T-helper 1 cell treated with Interleukin-12 subunit alpha and Interleukin-12 subunit beta and Interleukin-4 antibody, amounts not matched to agents 30 ng/mL and 1 ng/mL, for 36 hours (primary cell): ENCODE measurements around the gene GLTPD2. TPM values are rescaled to one million over a fixed set of nuclear protein-coding genes. Genes with fewer than 3 reads are reported as not detected.

Experiments
- intact Hi-C: fragments of 100-400 bp; cut with micrococcal nuclease; formaldehyde crosslinking; loops from one replicate; pipeline ENCODE4 v1.15.1; 2024
- total RNA-seq: library from RNA; stranded (reverse); gene quantifications from 2 replicates; pipeline ENCODE4 v1.2.3, GENCODE V29; 2022

The GLTPD2 gene
- not detected in 2 replicates for total RNA-seq

DNA sequence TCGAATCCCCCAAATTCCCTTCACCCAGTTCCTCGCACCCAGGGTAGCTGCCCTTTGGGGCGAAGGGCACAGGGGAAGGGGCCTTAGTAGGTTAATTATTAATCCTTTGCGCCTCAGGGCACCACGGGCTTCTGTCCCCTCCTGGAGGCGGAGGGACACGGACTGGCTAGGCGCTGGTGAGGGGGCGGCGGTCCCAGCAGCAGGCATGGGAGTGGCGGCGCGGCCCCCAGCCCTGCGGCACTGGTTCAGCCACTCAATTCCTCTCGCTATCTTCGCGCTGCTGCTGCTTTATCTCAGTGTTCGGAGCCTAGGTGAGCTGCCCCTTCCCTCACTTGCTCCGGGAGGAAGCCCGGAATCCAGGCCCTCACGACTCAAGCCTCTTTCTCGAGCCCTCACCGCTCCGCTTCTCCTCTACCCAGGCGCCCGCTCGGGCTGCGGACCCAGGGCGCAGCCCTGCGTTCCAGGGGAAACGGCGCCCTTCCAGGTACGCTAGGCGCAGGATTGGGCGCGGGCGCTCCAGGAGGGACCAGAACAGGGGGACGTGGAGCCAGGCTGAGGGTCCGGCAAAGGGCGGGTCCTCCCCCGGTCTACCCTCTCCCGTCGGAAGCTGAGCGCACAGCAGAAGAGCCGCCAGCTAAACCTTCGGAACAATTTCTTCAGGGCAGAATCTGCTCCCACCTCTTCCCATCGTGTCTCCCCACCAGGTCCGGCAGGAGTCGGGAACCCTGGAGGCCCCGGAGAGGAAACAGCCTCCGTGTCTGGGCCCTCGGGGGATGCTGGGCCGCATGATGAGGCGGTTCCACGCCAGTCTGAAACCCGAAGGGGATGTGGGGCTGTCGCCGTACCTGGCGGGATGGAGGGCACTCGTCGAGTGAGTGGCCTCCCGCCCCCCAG, at the start of gene GLTPD2:
Gene GLTPD2 (plus strand): TSS at position 158 of the 894 bp plus-strand sequence. CDS start 48 bp downstream, at position 206.
- intact Hi-C loops: loop anchor here (5.0 kb wide), 1 partner anchor 152 kb away; no protein-coding TSS in a partner anchor

DNA sequence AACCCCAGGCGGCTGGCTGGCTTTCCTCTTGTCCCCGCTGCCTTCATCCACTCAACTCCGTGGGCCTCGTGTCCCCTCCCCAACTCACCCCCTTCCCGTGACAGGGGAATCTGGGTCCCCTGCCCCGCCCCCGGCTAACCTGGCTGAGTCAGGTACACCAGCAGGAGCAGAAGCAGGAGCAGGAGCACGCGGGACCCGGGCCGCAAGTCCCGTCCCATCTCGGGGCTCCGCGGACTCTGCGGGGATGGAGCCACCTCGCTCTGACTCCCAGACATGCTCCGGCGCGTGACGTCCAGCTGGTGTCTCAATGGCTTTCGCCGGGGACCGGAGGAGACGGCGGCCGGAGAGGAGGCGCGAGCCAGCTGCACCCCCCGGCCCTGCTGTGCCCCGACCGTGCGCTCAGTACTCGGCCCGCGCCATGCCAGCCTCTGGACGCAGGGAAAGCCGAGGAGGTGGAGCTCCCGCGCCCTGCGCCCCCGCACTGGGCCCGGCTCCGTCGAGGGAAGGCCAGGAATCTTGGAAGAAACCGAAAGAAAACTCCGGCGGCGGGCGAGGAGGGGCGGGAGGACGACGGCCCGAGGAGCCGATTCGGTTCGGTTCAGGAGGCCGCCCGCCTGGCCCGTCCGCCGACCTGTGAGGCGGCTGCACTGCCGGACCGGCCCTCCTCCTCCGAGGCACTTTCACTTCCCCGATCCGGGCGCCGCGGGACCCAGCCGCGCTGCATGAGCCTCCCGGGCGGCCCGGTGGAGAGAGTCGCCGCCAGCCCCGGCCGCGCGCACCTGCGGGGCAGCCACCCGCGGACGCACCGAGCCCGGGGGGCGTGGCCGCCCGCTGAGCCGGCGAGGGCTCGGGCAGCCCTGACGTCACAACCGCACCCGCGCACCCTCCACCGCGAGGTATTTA, 49.4 kb upstream of the GLTPD2 start, which contains the start of the genes CXCL16 and ZMYND15:
Gene CXCL16 (minus strand): TSS at position 807 of the 903 bp plus-strand sequence. CDS start 589 bp downstream, at position 218.
Gene ZMYND15 (plus strand): TSS at position 712 of the 903 bp plus-strand sequence. CDS start 716 bp downstream, outside the sequence.
- intact Hi-C loops: loop anchor here (1.0 to 10.0 kb wide), 4 partner anchors 8 to 475 kb away; partner anchors contain the start of genes ANKFY1, MED11 and VMO1

DNA sequence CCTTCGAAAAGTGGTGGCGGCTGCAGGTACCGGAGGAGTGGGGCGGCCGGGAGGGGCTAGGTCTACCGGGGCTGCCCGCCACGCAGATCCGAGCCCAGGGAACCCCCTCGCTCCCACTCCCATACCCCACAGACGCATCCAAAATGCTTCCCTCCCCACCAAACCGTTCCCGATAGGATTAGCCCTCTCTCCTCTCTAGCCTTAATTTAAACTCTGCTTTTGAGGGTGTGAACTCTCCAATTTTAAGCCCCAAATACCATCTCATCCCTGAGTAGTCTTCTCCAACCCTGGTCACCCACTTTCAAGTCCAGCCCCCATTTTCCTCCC, 48.8 kb upstream of the GLTPD2 start:
- intact Hi-C loops: loop anchor here (1.0 kb wide), 1 partner anchor 8 kb away; no protein-coding TSS in a partner anchor

DNA sequence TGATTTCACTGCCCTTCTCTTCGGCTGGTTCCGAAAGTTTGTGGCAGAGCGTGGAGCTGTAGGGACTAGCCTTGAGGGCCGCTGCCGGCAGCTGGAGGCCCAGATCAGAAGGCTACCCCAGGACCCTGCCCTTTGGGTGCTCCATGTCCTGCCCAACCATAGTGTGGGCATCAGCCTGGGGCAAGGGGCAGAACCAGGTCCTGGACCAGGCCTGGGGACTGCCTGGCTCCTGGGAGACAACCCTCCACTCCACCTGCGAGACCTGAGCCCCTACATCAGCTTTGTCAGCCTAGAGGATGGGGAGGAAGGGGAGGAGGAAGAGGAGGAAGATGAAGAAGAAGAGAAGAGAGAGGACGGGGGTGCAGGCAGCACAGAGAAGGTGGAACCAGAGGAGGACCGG, 48.2 kb upstream of the GLTPD2 start:
- intact Hi-C loops: loop anchor here (1.0 kb wide), 1 partner anchor 8 kb away; no protein-coding TSS in a partner anchor

DNA sequence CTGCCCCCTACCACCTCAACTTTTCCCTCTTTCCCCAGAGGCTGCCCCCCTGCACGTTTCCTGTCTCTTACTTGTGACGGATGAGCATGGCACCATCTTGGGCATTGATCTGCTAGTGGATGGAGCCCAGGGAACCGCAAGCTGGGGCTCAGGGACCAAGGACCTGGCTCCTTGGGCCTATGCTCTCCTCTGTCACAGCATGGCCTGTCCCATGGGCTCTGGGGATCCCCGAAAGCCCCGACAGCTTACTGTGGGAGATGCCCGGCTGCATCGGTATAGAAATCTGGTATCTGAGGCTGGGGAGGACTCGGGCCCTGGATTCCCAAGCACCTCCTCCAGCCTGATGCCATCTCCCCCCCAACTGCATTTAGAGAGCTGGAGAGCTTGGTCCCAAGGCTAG, 47.2 kb upstream of the GLTPD2 start:
- intact Hi-C loops: no loop called here

DNA sequence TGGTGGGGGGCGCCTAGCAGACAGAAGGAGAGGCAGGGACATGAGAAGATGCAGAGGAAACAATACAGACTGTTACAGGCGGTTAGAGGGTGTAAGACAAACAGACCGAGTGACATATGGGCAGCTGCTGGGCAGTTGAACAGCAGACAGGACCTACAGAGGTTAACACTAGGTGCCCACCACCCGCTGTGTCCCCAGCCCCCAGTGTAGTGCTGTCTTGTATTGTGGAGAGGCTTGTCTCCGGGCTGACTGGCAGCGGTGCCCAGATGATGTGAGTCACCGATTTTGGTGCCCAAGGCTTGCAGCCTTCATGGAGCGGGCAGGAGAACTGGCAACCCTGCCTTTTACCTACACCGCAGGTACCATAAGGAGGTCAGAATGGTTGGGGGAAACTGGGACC, 46.6 kb upstream of the GLTPD2 start:
- intact Hi-C loops: no loop called here

DNA sequence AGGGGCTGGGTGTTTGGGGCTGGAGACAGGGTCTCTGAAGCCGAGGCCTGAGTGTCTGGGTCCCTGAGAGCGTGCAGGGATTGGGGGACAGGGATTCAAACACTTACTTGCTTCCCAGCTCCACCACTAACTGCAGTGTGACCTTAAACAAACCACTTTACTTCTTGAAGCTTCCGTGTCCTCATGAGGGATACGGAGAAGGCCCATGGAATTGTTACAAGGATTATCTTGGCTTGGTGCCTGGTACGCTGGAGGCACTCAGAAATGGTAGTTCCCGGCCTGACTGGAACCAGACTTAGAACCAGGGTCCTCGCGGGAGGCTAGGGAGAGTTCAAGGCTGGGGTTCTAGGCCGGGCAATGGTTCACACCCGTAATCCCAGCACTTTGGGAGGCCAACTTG, 46.1 kb upstream of the GLTPD2 start:
- intact Hi-C loops: no loop called here

DNA sequence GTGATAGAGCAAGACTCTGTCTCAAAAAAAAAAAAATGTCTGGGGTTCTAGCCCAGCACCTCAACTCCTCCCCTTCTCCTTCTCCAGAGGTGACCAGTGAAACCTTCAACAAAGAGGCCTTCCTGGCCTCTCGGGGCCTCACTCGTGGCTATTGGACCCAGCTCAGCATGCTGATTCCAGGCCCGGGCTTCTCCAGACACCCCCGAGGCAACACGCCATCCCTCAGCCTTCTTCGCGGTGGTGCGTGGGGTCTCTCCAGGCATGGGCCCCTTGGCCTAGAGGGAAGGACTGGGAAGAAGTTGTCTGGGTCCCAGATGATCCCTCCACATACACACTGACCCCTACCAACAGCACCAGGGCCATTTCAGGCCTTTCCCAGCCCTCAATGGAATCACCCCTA, 45.5 kb upstream of the GLTPD2 start:
- intact Hi-C loops: no loop called here

DNA sequence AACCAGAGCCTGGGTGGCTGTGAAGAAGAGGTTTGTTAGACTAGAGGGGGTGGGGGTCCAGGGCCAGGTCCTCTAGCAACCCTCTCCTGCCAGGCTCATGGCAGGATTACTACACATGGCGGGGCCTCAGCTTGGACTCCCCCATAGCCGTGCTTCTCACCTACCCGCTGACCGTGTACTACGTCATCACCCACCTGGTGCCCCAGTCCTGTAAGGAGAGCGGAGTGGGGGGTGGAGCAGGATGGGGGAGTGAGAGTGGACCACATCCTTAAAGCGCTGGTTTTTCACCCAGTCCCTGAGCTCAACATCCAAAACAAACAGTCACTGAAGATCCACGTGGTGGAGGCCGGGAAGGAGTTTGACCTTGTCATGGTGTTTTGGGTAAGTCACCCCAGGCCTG, 44.9 kb upstream of the GLTPD2 start:
- intact Hi-C loops: no loop called here

DNA sequence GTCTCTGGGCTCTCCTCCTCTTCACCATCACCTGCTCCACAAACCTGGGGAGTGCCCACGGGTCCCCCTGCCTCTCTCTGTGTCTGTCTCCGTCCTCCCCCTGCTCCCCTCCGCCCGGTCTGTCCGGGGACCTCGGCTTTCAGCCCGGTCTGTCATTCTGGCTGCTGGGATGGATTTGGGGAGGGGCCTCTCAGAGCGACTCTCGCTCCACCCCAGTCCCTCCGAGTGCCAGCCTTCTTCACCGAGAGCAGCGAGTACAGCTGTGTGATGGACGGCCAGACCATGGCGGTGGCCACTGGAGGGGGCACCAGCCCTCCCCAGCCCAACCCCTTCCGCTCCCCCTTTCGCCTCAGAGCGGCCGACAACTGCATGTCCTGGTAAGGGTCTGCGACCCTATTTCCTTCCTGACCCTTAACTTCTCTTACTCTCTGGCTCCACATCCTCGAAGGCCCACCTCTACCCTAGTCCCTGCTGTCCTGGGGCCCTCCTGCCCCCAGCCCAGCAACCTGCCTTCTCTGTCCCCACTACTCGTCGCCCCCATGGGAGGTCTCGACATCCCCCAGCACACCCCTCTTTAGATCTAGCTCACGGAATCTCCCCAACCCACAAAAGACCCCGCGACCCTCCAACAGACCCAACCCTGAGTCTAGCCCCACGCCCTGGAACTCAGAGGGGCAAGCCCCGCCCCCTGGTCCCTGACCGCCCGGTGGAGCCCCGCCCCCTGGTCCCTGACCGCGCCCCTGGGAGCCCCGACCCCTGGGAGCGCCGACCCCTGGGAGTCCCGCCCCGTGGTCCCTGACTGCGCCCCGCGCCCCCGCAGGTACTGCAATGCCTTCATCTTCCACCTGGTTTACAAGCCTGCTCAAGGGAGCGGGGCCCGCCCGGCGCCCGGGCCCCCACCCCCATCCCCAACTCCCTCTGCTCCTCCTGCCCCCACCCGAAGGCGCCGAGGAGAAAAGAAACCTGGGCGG, 43.5 kb upstream of the GLTPD2 start:
- intact Hi-C loops: no loop called here

DNA sequence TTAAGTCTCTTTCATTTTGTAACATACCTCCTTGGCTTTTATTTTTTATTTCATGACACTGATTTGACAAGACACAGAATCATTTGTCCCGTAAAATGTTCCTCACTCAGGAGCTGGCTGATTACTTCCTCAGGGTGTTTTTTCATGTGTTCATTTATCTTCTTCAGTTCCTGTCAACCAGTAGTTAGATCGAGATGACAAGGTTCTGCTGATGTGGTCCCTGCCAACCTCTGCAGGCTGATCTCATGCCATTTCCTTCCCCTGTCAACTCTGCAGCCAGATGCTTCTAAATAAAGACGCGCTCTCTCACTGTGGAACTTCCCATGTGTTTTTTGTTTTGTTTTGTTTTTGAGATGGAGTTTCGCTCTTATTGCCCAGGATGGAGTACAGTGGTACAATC, 40.9 kb upstream of the GLTPD2 start:
- intact Hi-C loops: loop anchor here (1.0 to 2.0 kb wide), 3 partner anchors 8 to 605 kb away; partner anchors contain the start of genes CYB5D2 and ZZEF1

DNA sequence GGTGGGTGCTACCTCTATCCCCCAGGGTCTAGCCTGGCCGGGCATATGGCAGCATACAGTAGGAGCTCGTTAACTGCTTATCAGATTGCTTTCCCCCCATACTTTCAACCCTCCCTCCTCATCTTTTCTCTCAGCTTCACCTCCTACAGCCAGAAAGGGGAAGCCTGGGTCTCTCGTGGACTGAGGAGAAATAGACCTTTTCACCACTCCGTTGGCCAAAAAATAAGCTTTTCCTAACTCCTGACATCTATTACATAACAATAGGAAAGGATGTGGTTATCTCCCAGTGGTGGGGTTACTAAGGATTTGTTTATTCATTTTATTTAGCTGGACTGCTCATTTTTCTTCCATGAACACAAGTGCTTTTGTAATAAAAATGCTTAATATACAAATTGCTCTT, 40.1 kb upstream of the GLTPD2 start:
- intact Hi-C loops: loop anchor here (1.0 to 2.0 kb wide), 3 partner anchors 8 to 605 kb away; partner anchors contain the start of genes CYB5D2 and ZZEF1

DNA sequence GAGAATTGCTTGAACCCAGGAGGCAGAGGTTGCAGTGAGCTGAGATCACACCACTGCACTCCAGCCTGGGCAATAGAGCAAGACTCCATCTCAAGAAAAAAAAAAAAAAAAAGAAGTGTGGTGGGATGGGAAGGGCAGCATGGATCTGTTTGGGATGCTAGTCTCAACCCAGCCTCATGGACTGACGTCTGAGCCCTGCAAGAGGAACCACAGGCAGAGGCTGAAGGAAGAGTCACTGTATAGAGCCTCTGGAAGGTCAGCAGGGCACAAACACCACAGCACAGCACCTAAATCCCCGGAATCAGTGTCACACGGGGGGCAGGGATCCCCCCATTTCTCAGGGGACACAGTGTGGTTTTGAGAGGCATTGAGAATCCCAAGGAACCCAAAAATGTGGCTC, 38.2 kb upstream of the GLTPD2 start:
- intact Hi-C loops: no loop called here

DNA sequence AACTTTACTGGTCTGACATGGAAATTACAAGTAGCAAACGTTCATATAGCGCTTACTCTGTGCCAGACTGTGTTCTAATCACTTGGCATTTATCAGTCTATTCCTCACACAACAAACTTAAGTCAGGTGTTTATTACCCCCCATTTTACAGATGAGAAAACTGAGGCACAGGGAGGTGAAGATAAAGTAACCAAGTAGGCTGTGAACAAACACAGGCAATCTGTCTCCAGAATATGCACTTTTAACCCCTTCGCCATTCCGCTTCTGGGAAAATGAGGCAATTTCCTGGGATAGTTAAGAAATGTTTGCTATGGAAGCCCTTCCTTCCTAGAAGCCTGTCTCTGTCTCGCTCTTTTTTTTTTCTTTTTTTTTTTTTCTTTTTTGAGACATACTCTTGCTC, 36.8 kb upstream of the GLTPD2 start:
- intact Hi-C loops: no loop called here

DNA sequence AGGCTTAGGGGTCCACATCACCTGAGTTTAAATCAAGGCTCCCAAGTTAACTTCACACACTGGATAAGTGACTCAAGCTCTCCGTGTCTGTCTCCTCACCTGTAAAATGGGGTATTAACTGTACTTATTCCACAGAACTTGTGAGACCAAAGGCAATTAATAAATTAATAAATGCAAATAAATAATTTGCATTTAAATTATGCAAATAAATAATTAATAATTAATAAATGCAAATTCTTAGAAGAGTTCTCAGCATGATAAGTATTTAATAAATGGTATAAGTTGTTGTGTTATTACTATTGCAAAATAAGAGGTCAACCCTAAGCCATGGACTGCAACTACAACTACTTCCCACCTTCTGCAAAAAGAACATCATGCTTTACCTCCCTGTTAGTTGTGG, 35.4 kb upstream of the GLTPD2 start:
- intact Hi-C loops: no loop called here

DNA sequence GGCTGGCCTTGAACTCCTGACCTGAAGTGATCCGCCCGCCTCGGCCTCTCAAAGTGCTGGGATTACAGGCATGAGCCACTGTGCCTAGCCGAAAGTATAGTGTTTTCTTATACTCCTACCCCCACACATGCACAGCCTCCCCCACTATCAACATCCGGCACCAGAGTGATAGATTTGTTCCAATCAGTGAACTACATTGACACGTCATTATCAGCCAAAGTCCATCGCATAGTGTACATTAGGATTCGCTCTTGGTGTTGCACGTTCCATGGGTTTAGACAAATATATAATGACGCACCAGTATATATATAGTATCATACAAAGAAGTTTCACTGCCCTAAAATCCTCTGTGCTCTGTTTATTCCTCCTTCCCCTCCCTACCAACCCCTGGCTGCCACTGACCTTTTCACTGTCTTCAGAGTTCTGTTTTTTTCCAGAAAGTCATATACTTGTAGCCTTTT, 29.0 kb upstream of the GLTPD2 start:
- intact Hi-C loops: no loop called here

DNA sequence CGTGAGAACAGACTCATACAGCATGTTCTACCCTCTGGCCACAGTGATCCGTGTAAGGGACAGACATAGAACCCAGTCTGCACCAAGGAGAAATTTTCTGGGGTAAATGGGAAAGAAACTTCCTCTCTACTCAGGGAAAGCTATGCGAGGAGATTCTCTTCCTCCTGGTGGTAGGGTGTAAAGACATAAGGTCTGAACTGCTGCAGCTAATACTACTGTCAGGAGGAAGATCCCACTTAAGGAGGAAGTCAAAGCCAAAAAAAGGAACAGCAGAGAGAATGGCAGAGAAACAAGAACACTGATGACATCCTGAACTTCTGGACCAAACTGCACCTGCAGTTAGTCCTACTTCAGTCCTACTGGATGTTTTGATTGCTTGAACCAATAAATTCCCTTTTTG, 24.2 kb upstream of the GLTPD2 start:
- intact Hi-C loops: no loop called here

DNA sequence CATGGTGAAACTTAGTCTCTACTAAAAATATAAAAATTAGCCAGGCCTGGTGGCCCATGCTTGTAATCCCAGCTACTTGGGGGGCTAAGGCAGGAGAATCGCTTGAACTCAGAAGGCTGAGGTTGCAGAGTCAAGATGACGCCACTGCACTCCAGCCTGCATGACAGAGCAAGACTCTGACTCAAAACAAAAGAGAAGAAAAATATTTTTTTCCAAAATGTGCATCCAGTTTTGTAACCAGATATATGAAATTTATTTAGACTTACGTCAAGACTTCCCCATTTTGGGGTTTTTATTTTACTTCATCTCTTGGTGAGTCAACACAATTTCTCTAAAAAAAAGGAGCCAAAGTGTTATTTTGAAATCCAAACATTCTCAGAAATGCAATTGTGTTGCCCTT, 22.6 kb upstream of the GLTPD2 start:
- intact Hi-C loops: no loop called here

DNA sequence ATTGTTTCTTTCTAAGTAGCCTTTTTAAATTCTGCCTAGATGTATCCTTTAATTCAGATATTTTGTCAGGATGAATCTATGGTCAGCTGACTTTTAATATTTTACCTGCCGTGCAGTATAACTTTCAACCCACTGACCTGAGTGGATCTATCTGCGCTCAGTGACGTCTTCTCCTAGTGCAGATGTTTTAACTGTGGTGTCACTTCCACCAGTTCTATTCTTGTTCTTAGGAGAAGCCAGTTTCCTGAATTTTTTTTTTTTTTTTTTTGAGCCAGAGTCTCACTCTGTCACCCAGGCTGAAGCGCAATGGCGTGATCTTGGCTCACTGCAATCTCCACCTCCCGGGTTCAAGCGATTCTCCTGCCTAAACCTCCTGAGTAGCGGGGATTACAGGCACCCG, 22.0 kb upstream of the GLTPD2 start:
- intact Hi-C loops: no loop called here

DNA sequence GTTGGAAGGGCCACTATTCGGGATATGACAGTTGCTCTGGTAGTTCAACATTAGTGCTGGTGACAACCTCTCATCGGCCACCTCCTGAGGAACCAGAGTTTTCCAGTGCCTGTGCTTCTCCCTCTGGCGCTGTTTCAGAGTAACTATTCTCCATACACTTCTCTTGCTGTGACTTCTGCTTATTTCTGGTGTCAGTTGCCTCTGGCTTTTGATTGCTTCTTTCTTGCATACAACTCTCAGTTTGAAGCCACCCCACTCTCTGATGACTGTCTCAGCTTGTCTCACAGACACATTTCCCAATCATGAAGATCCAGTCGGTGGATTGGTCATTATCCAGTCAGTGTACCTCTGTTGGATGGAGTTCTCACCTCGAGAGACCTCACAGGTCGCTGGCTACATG, 20.5 kb upstream of the GLTPD2 start:
- intact Hi-C loops: no loop called here
